RPMI7951 (cell line): ENCODE data around the gene SART1. TPM values are rescaled to one million over a fixed set of nuclear protein-coding genes. Genes with fewer than 3 reads are reported as not detected.
A peak's percentile ranks its signal among the peaks of the same experiment; 100 is the strongest.

ENCODE experiments used
- DNase-seq: peaks from one replicate; pipeline ENCODE4 v3.0.0-alpha.2; 2012; ENCODE audit warnings: low read depth
- total RNA-seq: library from RNA; depleted of rRNA; stranded (reverse); fragments of >200 nt; shearing (Covaris generic); gene quantifications from 2 replicates; pipeline ENCODE4 v1.2.3, GENCODE V29; 2014; rRNA removed

The SART1 gene
- 39.4 and 58.1 TPM in 2 replicates for total RNA-seq

- DNase-seq: peak; percentile 98
Measured at GRCh38 chr11:65961267-65962140, at the start of gene SART1. Gene SART1, plus strand, starts transcription at chr11:65961734. Its CDS starts 47 bp downstream, at chr11:65961781.

- DNase-seq: peak; percentile 90
Measured at GRCh38 chr11:65912845-65913244, 48.7 kb upstream of the SART1 start.

GRCh38 chr11:65915101-65915820 is 46.3 kb upstream of the SART1 start:
- peak; percentile 95 for DNase-seq

DNA sequence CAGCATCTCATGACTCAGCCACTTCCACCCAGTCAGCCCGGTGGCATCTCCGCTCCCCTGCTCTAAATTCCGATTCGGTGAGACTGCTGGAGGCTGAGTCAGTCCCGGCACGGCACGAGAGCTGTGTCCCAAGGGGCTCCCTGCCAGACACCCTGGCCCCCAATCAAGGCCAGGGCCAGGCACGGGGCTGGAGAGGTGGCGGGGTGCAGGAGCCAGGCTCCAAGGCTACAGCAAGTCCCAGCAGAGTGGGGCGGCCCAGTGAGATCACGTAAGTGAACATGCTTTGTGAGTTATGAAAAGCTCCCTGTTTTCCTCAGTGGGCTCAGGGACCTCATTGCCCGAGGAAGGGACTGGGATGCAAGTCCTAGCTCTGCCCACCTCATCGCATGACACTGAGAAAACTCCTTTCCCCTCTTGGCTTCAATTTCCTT is 45.7 kb upstream of the SART1 start:
- DNase-seq: peak; percentile 99

DNA sequence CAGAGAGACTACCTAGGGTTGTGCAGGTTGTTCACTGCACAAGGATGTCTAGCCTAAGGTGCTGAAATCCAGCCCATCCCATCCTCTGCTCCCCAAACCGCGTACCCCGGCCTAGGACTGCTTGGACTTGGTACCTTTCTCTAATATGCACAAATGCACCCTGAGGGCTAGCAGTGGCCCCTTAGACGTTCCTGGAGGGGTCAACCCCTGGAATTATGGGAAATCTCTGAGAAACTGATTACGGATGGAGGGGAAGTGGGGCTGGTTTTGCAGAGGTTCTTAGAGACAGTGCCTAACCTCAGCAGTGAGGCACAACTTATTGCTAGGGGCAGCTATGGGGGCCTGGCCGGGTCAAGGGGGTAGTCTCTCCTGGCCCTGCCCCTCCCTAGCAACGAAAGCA is 45.1 kb upstream of the SART1 start:
- no peak for DNase-seq

- no peak for DNase-seq
Measured at GRCh38 chr11:65917077-65917433, 44.5 kb upstream of the SART1 start.

- DNase-seq: no peak
Measured at GRCh38 chr11:65917434-65918210, 43.9 kb upstream of the SART1 start.

DNA sequence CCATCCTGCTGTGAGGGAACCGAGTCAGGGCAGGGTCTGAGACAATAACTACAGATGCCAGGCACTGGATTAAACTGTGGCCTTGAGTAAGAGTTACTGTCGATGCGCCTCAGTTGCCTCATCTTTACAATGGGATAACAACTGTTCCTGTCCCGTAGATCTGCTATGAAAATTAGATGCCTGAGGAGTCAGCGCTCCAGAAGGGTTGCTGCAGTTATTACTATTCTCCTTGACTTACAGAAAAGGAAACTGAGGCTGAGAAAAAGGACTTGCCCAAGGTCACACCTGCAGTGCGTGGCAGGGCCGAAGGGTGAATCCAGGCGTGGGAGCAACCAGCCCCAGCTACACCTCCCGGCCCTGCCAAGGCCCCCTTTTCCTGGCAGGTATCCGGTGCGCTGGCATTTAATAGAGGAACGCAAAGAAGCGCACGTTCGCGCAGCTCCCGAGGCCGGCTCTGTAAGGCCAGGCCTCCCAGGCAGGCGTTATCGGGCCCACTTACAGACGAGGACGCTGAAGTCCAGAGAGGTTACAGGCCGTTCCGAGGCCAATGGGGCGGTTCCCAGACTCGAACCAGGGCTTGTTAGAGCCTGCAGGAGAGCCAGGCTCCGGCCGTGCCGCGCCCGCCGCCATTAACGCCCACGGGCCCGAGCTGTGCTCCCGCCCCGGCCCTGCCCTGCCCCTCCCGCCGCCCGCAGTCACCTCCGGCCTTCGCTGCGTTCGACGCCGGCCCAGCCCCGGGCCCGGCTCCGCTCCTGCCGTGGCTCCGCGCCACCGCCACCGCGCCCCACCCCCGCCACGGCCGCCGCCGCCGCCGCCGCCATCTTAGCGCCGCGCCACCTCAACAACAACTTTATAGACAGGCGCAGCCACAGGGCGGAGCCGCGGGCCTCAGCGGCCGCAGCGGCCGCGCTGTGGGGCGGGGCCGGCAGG is 43.1 kb upstream of the SART1 start, which contains the start of gene C11orf68:
TSS of gene C11orf68 (minus strand) at position 852 of the 930 bp plus-strand sequence. CDS start at position 821, 31 bp downstream.
- DNase-seq: peak; percentile 52

- peak; percentile 98 for DNase-seq
Measured at GRCh38 chr11:65919141-65919572, 42.4 kb upstream of the SART1 start, which contains the start of gene DRAP1. Gene DRAP1, plus strand, starts transcription at chr11:65919426. Its CDS starts 76 bp downstream, at chr11:65919502.

- DNase-seq: no peak
Measured at GRCh38 chr11:65919573-65920371, 41.8 kb upstream of the SART1 start.

DNA sequence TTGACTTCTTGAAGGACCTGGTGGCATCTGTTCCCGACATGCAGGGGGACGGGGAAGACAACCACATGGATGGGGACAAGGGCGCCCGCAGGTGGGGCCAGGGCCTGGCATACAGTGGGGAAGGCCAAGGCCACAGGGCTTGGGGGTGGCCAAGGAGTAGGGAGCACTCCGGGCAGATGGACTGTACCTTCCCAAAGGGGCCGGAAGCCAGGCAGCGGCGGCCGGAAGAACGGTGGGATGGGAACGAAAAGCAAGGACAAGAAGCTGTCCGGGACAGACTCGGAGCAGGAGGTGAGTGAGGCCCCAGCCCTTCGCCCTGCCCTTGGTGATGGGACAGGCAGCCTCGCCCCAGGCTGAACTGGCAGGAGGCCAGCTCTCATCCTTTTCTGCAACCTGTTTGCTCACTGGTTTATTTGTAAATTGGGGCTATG is 41.1 kb upstream of the SART1 start:
- no peak for DNase-seq

DNA sequence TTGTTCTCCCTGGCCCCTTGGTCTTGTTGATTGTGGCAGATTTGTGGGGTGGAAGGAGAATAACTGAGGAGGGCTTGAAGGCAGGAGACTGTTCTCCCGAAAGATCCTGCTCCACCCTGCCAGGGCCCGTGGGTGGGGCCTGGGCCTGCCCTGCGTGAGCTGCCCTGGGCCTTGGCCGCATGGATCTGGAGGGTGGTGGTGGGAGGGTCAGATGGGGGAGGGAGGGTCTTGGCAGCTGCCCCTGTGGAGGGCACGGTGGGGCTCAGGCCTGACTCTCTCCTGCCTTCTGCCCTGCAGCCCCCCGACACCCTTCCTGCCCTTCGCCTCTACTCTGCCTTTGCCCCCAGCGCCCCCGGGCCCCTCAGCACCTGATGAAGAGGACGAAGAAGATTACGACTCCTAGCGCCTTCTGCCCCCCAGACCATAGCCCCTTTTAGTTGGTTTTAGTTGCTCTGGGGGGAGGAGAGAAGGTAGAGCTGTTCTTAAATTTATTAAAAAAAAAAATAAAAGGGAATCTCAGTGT is 40.4 kb upstream of the SART1 start:
- no peak for DNase-seq

- DNase-seq: no peak
Measured at GRCh38 chr11:65921876-65922275, 39.7 kb upstream of the SART1 start.

GRCh38 chr11:65922565-65922964 is 39.0 kb upstream of the SART1 start:
- DNase-seq: no peak

DNA sequence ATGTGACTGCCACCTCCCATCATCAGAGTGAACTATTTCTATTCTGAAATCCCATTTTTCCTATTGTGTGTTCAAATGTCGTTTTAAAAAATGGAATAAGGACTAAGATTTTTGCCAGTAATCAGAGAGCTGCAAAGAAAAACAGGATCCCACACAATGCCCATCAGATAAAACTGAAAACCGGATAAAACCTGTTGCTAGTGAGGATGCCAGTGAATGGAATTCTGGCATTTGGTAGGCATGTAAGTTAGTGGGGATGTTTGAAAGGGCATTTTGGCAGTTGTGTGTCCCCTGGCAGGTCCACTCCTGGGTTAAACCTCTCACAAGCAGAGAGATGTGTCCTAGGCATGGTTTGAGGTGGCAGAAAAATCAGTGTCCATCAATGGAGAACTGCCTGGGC is 36.1 kb upstream of the SART1 start:
- DNase-seq: no peak

- DNase-seq: peak; percentile 37
Measured at GRCh38 chr11:65927904-65928397, 33.6 kb upstream of the SART1 start.

- DNase-seq: no peak
Measured at GRCh38 chr11:65928667-65929066, 32.9 kb upstream of the SART1 start.

GRCh38 chr11:65931773-65932557 is 29.6 kb upstream of the SART1 start:
- DNase-seq: no peak

- peak; percentile 60 for DNase-seq
Measured at GRCh38 chr11:65932558-65932919, 29.0 kb upstream of the SART1 start.
